Epithelial cell of esophagus (primary cell): ENCODE results near the gene SLC37A3.

Experiments used
- DNase-seq: peaks from one replicate; pipeline ENCODE4 v3.0.0; 2010; ENCODE audit warnings: low read depth
- H3K4me3 ChIP-seq: 2 replicates; pipeline ENCODE4 v1.5.1; 2011; ENCODE audit warnings: mild to moderate bottlenecking, low read length, control low read depth
- CTCF ChIP-seq: IDR thresholded peaks from 2 replicates; pipeline ENCODE4 v1.5.1; 2011; ENCODE audit warnings: low read depth, mild to moderate bottlenecking, low read length, control low read depth, inconsistent platforms; ENCODE audit not compliant: insufficient read depth; ENCODE audit errors: missing control alignments

Gene SLC37A3

GRCh38 chr7:140333686-140334085, 64.6 kb downstream of the SLC37A3 start:
- no peak for TF ChIP-seq CTCF
- no peak for DNase-seq
- H3K4me3 ChIP-seq: no peak overlapping the region

- no peak overlapping the region for H3K4me3 ChIP-seq
- no peak for DNase-seq
- TF ChIP-seq CTCF: no peak
Observed at GRCh38 chr7:140333223-140333622, 65.1 kb downstream of the SLC37A3 start.

GRCh38 chr7:140330595-140330994, 67.7 kb downstream of the SLC37A3 start:
- TF ChIP-seq CTCF: no peak

GRCh38 chr7:140330128-140330527, 68.2 kb downstream of the SLC37A3 start:
- no peak for DNase-seq
- TF ChIP-seq CTCF: no peak
- H3K4me3 ChIP-seq: no peak overlapping the region

More at GRCh38 chr7:140330595-140330994, 67.7 kb downstream of the SLC37A3 start:
- DNase-seq: no peak
- H3K4me3 ChIP-seq: no peak overlapping the region

- no peak overlapping the region for H3K4me3 ChIP-seq
- DNase-seq: no peak
- TF ChIP-seq CTCF: no peak
Observed at GRCh38 chr7:140327261-140327661, 71.1 kb downstream of the SLC37A3 start.

GRCh38 chr7:140326116-140326928, 72.0 kb downstream of the SLC37A3 start:
- TF ChIP-seq CTCF: peak; percentile 86
- no peak overlapping the region for H3K4me3 ChIP-seq
- peak; percentile 73 for DNase-seq

GRCh38 chr7:140325600-140325999, 72.7 kb downstream of the SLC37A3 start:
- no peak overlapping the region for H3K4me3 ChIP-seq
- no peak for DNase-seq
- TF ChIP-seq CTCF: no peak
